ENCODE data around the gene CXCL3. TPM values are rescaled to one million over a fixed set of nuclear protein-coding genes. Genes with fewer than 3 reads are reported as not detected.

CXCL3 gene
- 0.16 and 1.1 TPM in 2 replicates for total RNA-seq

DNA sequence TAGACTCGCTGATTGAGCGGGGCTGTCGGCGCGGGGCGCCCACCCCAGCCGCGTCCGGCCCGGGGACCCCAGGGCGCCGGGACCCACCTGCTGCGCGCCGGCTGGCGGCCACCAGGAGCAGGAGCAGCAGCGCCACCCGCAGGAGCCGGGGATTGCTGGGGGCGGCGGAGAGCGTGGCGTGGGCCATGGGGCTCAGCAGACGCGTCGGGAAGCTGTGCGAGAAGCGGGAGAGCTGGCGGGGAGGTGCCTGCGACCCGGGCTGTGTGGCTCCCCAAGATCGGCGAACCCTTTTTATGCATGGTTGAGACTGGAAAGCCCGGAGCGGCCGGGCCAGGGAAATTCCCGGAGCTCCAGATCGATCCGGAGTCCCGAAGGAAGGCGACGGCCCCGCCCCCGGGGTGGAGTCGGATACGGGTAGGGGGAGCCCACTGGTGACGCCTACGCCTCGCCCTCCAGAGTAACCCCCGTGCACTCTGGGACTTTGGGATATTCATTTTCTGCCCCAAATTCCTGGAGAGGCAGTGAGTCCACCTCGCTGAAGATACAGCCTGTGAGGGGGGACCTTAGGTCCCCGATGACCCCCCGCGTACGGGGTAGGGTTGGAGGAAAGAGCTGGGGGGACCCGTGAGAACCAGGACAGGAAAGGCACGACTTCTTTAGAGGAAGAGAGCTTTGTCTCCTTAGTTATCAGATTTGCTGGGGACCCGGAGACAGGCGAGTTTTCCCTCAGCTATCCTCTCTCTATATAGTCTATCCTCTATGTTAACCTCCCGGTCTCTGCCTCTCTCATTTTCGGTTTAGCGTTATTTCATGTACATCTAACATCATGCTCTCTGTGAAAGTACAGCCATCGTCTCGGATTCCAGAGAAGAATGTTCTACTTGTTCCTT, at the start of gene CXCL3:
CXCL3 (minus strand) TSS at position 265 of the 890 bp plus-strand sequence; CDS start at position 187, 78 bp downstream.

DNA sequence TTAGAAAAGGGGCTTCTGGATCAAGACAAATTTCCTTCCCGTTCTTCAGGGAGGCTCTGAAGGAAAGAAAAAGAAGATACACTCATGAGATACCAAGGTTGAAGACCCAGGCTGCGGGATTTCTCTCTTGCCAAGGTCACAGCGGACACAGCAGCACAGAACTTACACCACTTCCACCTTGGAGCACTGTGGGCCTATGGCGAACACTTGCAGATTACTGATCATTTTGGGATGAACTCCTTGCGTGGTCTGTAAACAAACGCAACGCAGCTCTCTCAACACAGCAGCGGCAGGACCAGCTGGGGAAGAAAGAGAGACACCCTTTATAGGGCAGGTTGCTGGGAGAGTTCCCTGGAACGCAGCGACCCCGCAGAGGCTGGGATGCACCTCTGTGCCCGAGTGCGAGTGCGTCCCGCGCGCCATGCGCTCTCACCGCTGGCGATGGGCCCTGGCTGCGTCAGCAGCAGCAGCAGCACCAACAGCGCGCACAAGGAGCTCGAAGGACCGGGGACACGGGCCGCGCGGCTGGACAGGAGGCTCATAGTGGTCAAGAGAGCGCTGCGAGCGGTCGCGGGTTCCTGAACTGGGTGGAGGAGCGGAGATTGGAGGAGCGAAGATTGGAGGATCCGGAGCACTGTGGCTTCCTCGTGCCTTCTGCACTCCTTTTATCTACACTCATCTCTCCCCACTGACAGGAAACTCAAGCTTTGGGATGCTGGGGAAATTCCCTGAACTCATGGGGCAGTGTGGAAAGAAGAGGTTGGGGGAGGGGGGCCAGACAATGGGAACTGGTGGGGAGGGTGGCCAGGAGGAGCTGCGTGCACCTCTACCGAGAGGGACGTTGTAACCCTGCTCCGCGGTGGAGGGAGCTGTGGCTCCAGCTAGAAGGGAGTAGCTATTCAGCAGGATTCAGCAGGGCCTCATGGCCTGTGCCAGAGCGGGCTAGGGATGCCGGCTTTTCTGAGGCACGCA, 40.2 kb downstream of the CXCL3 start, which contains the start of gene CXCL5:
CXCL5 (minus strand) TSS at position 638 of the 972 bp plus-strand sequence; CDS start at position 542, 96 bp downstream.

DNA sequence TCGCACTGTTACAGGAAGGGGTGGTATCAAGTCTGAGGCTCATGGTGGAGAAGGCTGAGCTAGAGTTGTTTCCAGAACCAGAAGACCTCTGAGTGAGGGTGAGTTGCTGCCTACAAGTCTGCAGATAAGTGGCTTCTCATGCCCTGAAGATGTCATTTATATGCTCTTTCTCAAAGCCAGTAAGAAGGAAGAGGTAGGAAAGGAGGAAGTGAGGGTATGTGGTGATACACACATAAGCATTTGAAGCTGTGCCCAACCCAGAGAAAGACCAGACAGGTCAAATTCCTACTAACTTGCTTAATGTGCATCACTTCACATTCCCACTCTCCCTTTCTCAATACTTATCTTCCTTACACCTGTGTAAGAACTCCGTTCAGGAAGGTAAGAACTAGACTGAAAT, 50.4 kb downstream of the CXCL3 start, which contains the start of gene PPBP:
PPBP (minus strand) TSS at position 130 of the 400 bp plus-strand sequence; CDS start at position 43, 87 bp downstream.

Other genes starting within 250 kb of the CXCL3 start
- gene CXCL6, start 202.0 kb downstream of the CXCL3 start, total RNA-seq = 0.31 TPM in 1 of 2 replicates, not detected in the other
- 0.25 TPM in 1 of 2 replicates, not detected in the other for gene PF4V1, start 185.4 kb downstream of the CXCL3 start, total RNA-seq
- 4.5 and 38.7 TPM in 2 replicates for gene CXCL1, start 169.3 kb downstream of the CXCL3 start, total RNA-seq
- not detected in 2 replicates for gene PF4, start 56.7 kb downstream of the CXCL3 start, total RNA-seq
- gene PPBP, start 50.5 kb downstream of the CXCL3 start, total RNA-seq = not detected in 2 replicates
- under 0.01 and 0.50 TPM in 2 replicates for gene CXCL5, start 40.0 kb downstream of the CXCL3 start, total RNA-seq
- 4.4 and 6.5 TPM in 2 replicates for gene CXCL2, start 60.5 kb upstream of the CXCL3 start, total RNA-seq
- 12.8 and 22.5 TPM in 2 replicates for gene MTHFD2L, start 119.4 kb upstream of the CXCL3 start, total RNA-seq